ENCODE results near the gene CRABP1. TPM values are rescaled to one million over a fixed set of nuclear protein-coding genes. Genes with fewer than 3 reads are reported as not detected.

The CRABP1 gene
- total RNA-seq, 1 experiment from 2014 or later, result 0.47 TPM

DNA sequence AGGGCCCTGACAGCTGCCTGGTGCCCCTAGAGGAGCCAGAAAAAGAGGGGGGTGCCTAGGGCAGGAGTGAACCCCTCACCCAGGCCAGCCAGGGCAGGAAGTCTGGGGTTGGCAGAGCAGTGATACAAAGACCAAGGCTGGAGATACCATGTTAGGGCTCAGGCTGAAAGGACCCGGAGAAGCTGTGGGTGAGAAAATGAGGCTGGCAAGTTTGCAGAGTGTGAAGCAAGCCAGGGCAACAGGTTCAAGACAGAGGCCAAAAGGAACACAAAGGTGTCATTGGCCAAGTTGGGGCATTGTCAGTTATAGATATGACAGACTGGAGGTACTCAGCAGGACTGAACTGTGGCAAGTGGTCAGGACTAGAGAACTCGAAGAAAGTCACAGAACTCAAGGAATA, 57.2 kb downstream of the CRABP1 start:
- ChIA-PET CTCF (interaction anchor here (0.9 to 2.3 kb wide), 4 partner anchors 21 to 45 kb away, joined by 3 to 6 read pairs (median 4); no protein-coding TSS in a partner anchor), RAD21 (ENCODE audit: low non-redundant PET in 1 of 2, low total read pairs in 2 of 2, uncharacterized antibody in 2 of 2, unreplicated experiment in 2 of 2) (no interaction called here), POLR2A (no interaction called here)
- intact Hi-C loops (cut with micrococcal nuclease), result no loop called here
- no peaks in the 10 kb centered on the region for H3K9me3 ChIP-seq (ENCODE audit: control insufficient read depth in 1 of 2, insufficient read depth in 1 of 2, low read depth in 1 of 2, low read length in 2 of 2)
- no peak overlapping the region for H2AFZ ChIP-seq (ENCODE audit: low read depth, low read length, poor library complexity, severe bottlenecking)
- no peak overlapping the region for H3K4me3 ChIP-seq (replicated peaks in 1 of 2; ENCODE audit: low read depth in 1 of 2, low read length in 2 of 2)
- TF ChIP-seq POLR2AphosphoS5 (IDR thresholded peaks at IDR 0.05; ENCODE audit: low read depth, low read length) (no peak), YY1 (IDR thresholded peaks at IDR 0.05; ENCODE audit: extremely low read depth, insufficient replicate concordance, low read depth, low read length) (no peak), JUND (IDR thresholded peaks at IDR 0.05) (no peak), TCF7L2 (IDR thresholded peaks at IDR 0.05; ENCODE audit: borderline replicate concordance, extremely low read depth, insufficient read depth, insufficient read length) (no peak), SIN3A (IDR thresholded peaks at IDR 0.05; ENCODE audit: low read depth) (no peak), CBX3 (IDR thresholded peaks at IDR 0.05; ENCODE audit: low read depth) (no peak), FOSL1 (IDR thresholded peaks at IDR 0.05; ENCODE audit: low read depth) (no peak), EZH2phosphoT487 (IDR thresholded peaks at IDR 0.05; ENCODE audit: borderline replicate concordance) (no peak), ZNF274 (IDR thresholded peaks at IDR 0.05; ENCODE audit: low read depth, low read length) (no peak), ELF1 (IDR thresholded peaks at IDR 0.05; ENCODE audit: borderline replicate concordance, low read depth) (no peak), POLR2A (IDR thresholded peaks at IDR 0.05; ENCODE audit: borderline replicate concordance, extremely low read depth, insufficient read depth, insufficient read length) (no peak), ZFX (IDR thresholded peaks at IDR 0.05) (no peak), CEBPB (IDR thresholded peaks at IDR 0.05; ENCODE audit: low read depth) (no peak), EZH2 (IDR thresholded peaks at IDR 0.05) (no peak)
- TF ChIP-seq, protein P1, sequence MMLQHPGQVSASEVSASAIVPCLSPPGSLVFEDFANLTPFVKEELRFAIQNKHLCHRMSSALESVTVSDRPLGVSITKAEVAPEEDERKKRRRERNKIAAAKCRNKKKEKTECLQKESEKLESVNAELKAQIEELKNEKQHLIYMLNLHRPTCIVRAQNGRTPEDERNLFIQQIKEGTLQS (IDR thresholded peaks at IDR 0.05), result no peak
- TF ChIP-seq, protein P2, sequence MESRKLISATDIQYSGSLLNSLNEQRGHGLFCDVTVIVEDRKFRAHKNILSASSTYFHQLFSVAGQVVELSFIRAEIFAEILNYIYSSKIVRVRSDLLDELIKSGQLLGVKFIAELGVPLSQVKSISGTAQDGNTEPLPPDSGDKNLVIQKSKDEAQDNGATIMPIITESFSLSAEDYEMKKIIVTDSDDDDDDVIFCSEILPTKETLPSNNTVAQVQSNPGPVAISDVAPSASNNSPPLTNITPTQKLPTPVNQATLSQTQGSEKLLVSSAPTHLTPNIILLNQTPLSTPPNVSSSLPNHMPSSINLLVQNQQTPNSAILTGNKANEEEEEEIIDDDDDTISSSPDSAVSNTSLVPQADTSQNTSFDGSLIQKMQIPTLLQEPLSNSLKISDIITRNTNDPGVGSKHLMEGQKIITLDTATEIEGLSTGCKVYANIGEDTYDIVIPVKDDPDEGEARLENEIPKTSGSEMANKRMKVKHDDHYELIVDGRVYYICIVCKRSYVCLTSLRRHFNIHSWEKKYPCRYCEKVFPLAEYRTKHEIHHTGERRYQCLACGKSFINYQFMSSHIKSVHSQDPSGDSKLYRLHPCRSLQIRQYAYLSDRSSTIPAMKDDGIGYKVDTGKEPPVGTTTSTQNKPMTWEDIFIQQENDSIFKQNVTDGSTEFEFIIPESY (IDR thresholded peaks at IDR 0.05; ENCODE audit: extremely low read depth, insufficient replicate concordance, low read length), result no peak
- TF ChIP-seq, protein P3, sequence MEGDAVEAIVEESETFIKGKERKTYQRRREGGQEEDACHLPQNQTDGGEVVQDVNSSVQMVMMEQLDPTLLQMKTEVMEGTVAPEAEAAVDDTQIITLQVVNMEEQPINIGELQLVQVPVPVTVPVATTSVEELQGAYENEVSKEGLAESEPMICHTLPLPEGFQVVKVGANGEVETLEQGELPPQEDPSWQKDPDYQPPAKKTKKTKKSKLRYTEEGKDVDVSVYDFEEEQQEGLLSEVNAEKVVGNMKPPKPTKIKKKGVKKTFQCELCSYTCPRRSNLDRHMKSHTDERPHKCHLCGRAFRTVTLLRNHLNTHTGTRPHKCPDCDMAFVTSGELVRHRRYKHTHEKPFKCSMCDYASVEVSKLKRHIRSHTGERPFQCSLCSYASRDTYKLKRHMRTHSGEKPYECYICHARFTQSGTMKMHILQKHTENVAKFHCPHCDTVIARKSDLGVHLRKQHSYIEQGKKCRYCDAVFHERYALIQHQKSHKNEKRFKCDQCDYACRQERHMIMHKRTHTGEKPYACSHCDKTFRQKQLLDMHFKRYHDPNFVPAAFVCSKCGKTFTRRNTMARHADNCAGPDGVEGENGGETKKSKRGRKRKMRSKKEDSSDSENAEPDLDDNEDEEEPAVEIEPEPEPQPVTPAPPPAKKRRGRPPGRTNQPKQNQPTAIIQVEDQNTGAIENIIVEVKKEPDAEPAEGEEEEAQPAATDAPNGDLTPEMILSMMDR (IDR thresholded peaks at IDR 0.05 in 2 of 3, conservative IDR thresholded peaks at IDR 0.05 in 1 of 3; ENCODE audit: borderline replicate concordance in 1 of 3, insufficient read depth in 1 of 3, low read depth in 2 of 3, low read length in 2 of 3), result no peak
- no peaks in the 10 kb centered on the region for H4K20me1 ChIP-seq (ENCODE audit: insufficient read depth)
- ATAC-seq (peak; percentile 6; the same call in 1 of the 2 replicates), DNase-seq (ENCODE audit: low read depth, low spot score) (no peak)
- no peaks in the 10 kb centered on the region for H3K36me3 ChIP-seq (ENCODE audit: control insufficient read depth in 1 of 2, insufficient read depth in 2 of 2, low read length in 2 of 2)
- no peaks in the 10 kb centered on the region for H3K9me2 ChIP-seq (ENCODE audit: insufficient read depth)
- no peak overlapping the region for H3K4me2 ChIP-seq (ENCODE audit: low read length)
- no peak overlapping the region for H3K9ac ChIP-seq (ENCODE audit: low read length)
- H3K4me1 ChIP-seq (ENCODE audit: control insufficient read depth in 1 of 2, insufficient read depth in 2 of 2, low read length in 2 of 2), result no peaks in the 10 kb centered on the region
- no peaks in the 10 kb centered on the region for H3K27me3 ChIP-seq (ENCODE audit: insufficient read depth, low read length)
- H3K79me2 ChIP-seq (ENCODE audit: insufficient read depth, low read length), result no peaks in the 10 kb centered on the region
- H3K27ac ChIP-seq (ENCODE audit: low read depth, low read length), result no peak overlapping the region
- BruUV-seq (replicated peaks), result no TSS peak

Data from HCT116 (cell line).